Nephron (organoid): ENCODE data around the gene SV2B.

ENCODE experiments used
- H3K27ac Mint-ChIP-seq, 3 experiments: 2 replicates each; pipeline ENCODE4 v1.8.0; 2020; ENCODE audit warnings: mixed read lengths in 3 of 3, mild to moderate bottlenecking in 2 of 3, moderate library complexity in 1 of 3
- H3K27me3 Mint-ChIP-seq: 2 replicates; pipeline ENCODE4 v1.8.0; 2021; ENCODE audit warnings: low read depth, mild to moderate bottlenecking, moderate library complexity, mixed read lengths
- H3K36me3 Mint-ChIP-seq: 2 replicates; pipeline ENCODE4 v1.8.0; 2020; ENCODE audit warnings: low read depth, mixed read lengths
- H3K4me1 Mint-ChIP-seq: 2 replicates; pipeline ENCODE4 v1.8.0; 2020; ENCODE audit warnings: mixed read lengths
- H3K4me3 Mint-ChIP-seq, 3 experiments: 2 replicates each; pipeline ENCODE4 v1.8.0; 2020; ENCODE audit warnings: mild to moderate bottlenecking in 3 of 3, mixed read lengths in 3 of 3, moderate library complexity in 2 of 3
- H3K9me3 Mint-ChIP-seq: 2 replicates; pipeline ENCODE4 v1.8.0; 2020; ENCODE audit warnings: mixed read lengths
- CTCF ChIP-seq, 3 experiments: fragments of 200-600 bp; sonication (generic); IDR thresholded peaks; one replicate each; pipeline ENCODE4 v1.5.0; 2021; ENCODE audit warnings: antibody characterized with exemption in 3 of 3; ENCODE audit not compliant: unreplicated experiment in 3 of 3

Gene SV2B

GRCh38 chr15:91151781-91152563 is 51.9 kb downstream of the SV2B start:
- no peaks in the 10 kb centered on the region for H3K36me3 Mint-ChIP-seq
- no peak overlapping the region for H3K27ac Mint-ChIP-seq
- no peak for TF ChIP-seq CTCF (IDR thresholded peaks at IDR 0.05; ENCODE audit: unreplicated experiment in 3 of 3)
- H3K4me1 Mint-ChIP-seq, result peaks cover 10% of the 10 kb centered on the region
- peaks cover 10% of the 10 kb centered on the region for H3K27me3 Mint-ChIP-seq
- no peaks in the 10 kb centered on the region for H3K9me3 Mint-ChIP-seq
- H3K4me3 Mint-ChIP-seq, result no peak overlapping the region

GRCh38 chr15:91152896-91153581 is 53.0 kb downstream of the SV2B start:
- Mint-ChIP-seq H3K27ac (no peak overlapping the region), H3K27me3 (peaks cover 17% of the 10 kb centered on the region), H3K9me3 (no peaks in the 10 kb centered on the region), H3K36me3 (no peaks in the 10 kb centered on the region), H3K4me1 (peaks cover 10% of the 10 kb centered on the region), H3K4me3 (no peak overlapping the region)
- TF ChIP-seq CTCF (IDR thresholded peaks at IDR 0.05; ENCODE audit: unreplicated experiment in 3 of 3), result no peak

GRCh38 chr15:91153954-91154353 is 53.9 kb downstream of the SV2B start:
- H3K27ac Mint-ChIP-seq, result no peak overlapping the region

GRCh38 chr15:91156175-91156726 is 56.2 kb downstream of the SV2B start:
- no peaks in the 10 kb centered on the region for H3K9me3 Mint-ChIP-seq
- no peaks in the 10 kb centered on the region for H3K36me3 Mint-ChIP-seq
- peaks cover 19% of the 10 kb centered on the region for H3K27me3 Mint-ChIP-seq
- H3K4me1 Mint-ChIP-seq, result no peaks in the 10 kb centered on the region
- H3K4me3 Mint-ChIP-seq, result no peak overlapping the region
- no peak for TF ChIP-seq CTCF (IDR thresholded peaks at IDR 0.05; ENCODE audit: unreplicated experiment in 3 of 3)
- H3K27ac Mint-ChIP-seq, result no peak overlapping the region

More at GRCh38 chr15:91153954-91154353, 53.9 kb downstream of the SV2B start:
- Mint-ChIP-seq H3K4me1 (peaks cover 10% of the 10 kb centered on the region), H3K27me3 (peaks cover 20% of the 10 kb centered on the region), H3K36me3 (no peaks in the 10 kb centered on the region), H3K4me3 (no peak overlapping the region), H3K9me3 (no peaks in the 10 kb centered on the region)
- no peak for TF ChIP-seq CTCF (IDR thresholded peaks at IDR 0.05; ENCODE audit: unreplicated experiment in 3 of 3)

- Mint-ChIP-seq H3K27me3 (peaks cover 18% of the 10 kb centered on the region), H3K36me3 (no peaks in the 10 kb centered on the region), H3K4me1 (no peaks in the 10 kb centered on the region), H3K9me3 (no peaks in the 10 kb centered on the region), H3K27ac (no peak overlapping the region), H3K4me3 (no peak overlapping the region)
- no peak for TF ChIP-seq CTCF (IDR thresholded peaks at IDR 0.05; ENCODE audit: unreplicated experiment in 3 of 3)
These were observed 58.6 kb downstream of the SV2B start for GRCh38 chr15:91158415-91159394.
